ENCODE measurements around the gene POLR1G. TPM values are rescaled to one million over a fixed set of nuclear protein-coding genes. Genes with fewer than 3 reads are reported as not detected.

POLR1G gene
- polyA plus RNA-seq, 1 donor from 2014 or later = 2.2 TPM

- Mint-ChIP-seq H3K9me3 (no peaks in the 10 kb centered on the region), H3K4me1 (peaks cover 10 to 14% (median 10%) of the 10 kb centered on the region in 3 donors), H3K4me3 (no peak overlapping the region), H3K27ac (peak overlapping the region in 1 of 3 donors; percentile 76), H3K36me3 (no peaks in the 10 kb centered on the region), H3K27me3 (peaks cover 7% of the 10 kb centered on the region)
Measured at GRCh38 chr19:45457776-45458175, 51.3 kb downstream of the POLR1G start.

Other genes starting within 250 kb of the POLR1G start
- gene NKPD1, start 245.7 kb upstream of the POLR1G start, polyA plus RNA-seq = not detected
- gene TRAPPC6A, start 228.4 kb upstream of the POLR1G start, polyA plus RNA-seq = 158 TPM
- 16.2 TPM for gene BLOC1S3, start 227.9 kb upstream of the POLR1G start, polyA plus RNA-seq
- not detected for gene EXOC3L2, start 161.2 kb upstream of the POLR1G start, polyA plus RNA-seq
- 0.58 TPM for gene MARK4, start 155.4 kb upstream of the POLR1G start, polyA plus RNA-seq
- gene CKM, start 83.8 kb upstream of the POLR1G start, polyA plus RNA-seq = not detected
- gene KLC3, start 65.9 kb upstream of the POLR1G start, polyA plus RNA-seq = not detected
- gene ERCC2, start 36.1 kb upstream of the POLR1G start, polyA plus RNA-seq = 6.6 TPM
- gene PPP1R13L, start 1.6 kb upstream of the POLR1G start, polyA plus RNA-seq = 1.6 TPM
- gene ERCC1, start 17.3 kb downstream of the POLR1G start, polyA plus RNA-seq = 50.2 TPM
- gene FOSB, start 61.4 kb downstream of the POLR1G start, polyA plus RNA-seq = 48.1 TPM
- gene RTN2, start 90.4 kb downstream of the POLR1G start, polyA plus RNA-seq = 0.71 TPM
- 4.0 TPM for gene PPM1N, start 91.8 kb downstream of the POLR1G start, polyA plus RNA-seq
- gene VASP, start 100.8 kb downstream of the POLR1G start, polyA plus RNA-seq = 111 TPM
- 19.9 TPM for gene OPA3, start 178.2 kb downstream of the POLR1G start, polyA plus RNA-seq
- gene GPR4, start 195.6 kb downstream of the POLR1G start, polyA plus RNA-seq = not detected
- 18.5 TPM for gene EML2, start 232.8 kb downstream of the POLR1G start, polyA plus RNA-seq